Neural cell (in vitro differentiated cells): ENCODE data around the gene RAB28.

ENCODE experiments used
- CTCF ChIP-seq: fragments of 450-650 bp; IDR thresholded peaks from 2 replicates; pipeline ENCODE4 v1.5.1; 2014; ENCODE audit warnings: antibody characterized with exemption, mild to moderate bottlenecking, moderate library complexity; ENCODE audit not compliant: poor library complexity, severe bottlenecking
- REST ChIP-seq: IDR thresholded peaks from 2 replicates; pipeline ENCODE4 v1.6.1; 2012; ENCODE audit warnings: borderline replicate concordance

- TF ChIP-seq CTCF (no peak), REST (no peak)
Observed at GRCh38 chr4:13522282-13523104, 38.4 kb upstream of the RAB28 start.
